Measurements from ENCODE around the gene RNF144A. TPM values are rescaled to one million over a fixed set of nuclear protein-coding genes. Genes with fewer than 3 reads are reported as not detected.

RNF144A gene
- polyA plus RNA-seq, 3 donors: 0.30 to 0.68 (median 0.48) TPM

GRCh38 chr2:7037340-7038333, 120.4 kb downstream of the RNF144A start:
- peaks cover 0 to 5% of the 10 kb centered on the region in 2 donors for H3K36me3 ChIP-seq (replicated peaks in 1 of 2; ENCODE audit: control insufficient read depth in 1 of 2, insufficient read depth in 2 of 2, low read length in 2 of 2)
- TF ChIP-seq CTCF (IDR thresholded peaks at IDR 0.05): peak; percentile 85
- H3K27ac ChIP-seq (ENCODE audit: low read depth in 1 of 2, low read length in 2 of 2): no peak overlapping the region
- no peaks in the 10 kb centered on the region for H3K9me3 ChIP-seq (replicated peaks in 1 of 2; ENCODE audit: control insufficient read depth in 1 of 2, insufficient read depth in 1 of 2, low read length in 2 of 2)
- no peaks in the 10 kb centered on the region for H3K4me1 ChIP-seq (ENCODE audit: control insufficient read depth in 1 of 2, insufficient read depth in 2 of 2, low read length in 2 of 2)
- peaks cover 5% of the 10 kb centered on the region for H3K4me1 Mint-ChIP-seq
- no peak overlapping the region for H3K4me3 ChIP-seq (replicated peaks in 1 of 3; ENCODE audit: low read depth in 2 of 3, low read length in 3 of 3)
- DNase-seq: peak; percentile 49 to 62 (median 55)
- no peak overlapping the region for H3K4me3 Mint-ChIP-seq
- peaks cover 0 to 2% (median 0%) of the 10 kb centered on the region in 7 donors for H3K9me3 Mint-ChIP-seq
- H3K27me3 ChIP-seq (ENCODE audit: control insufficient read depth in 2 of 2, insufficient read depth in 2 of 2, low read length in 2 of 2): no peaks in the 10 kb centered on the region
- no peak overlapping the region for H3K9ac ChIP-seq (ENCODE audit: insufficient read depth, low read length, poor library complexity, severe bottlenecking)
- no peaks in the 10 kb centered on the region for H4K20me1 ChIP-seq (ENCODE audit: insufficient read depth, low read length)
- WGBS (ENCODE audit: insufficient coverage): 56% methylated on average over 10 of the region's 18 CpGs
- no peaks in the 10 kb centered on the region for H3K27me3 Mint-ChIP-seq (ENCODE audit: low read depth in 3 of 3)
- no peak overlapping the region for H3K27ac Mint-ChIP-seq
- H3K4me2 ChIP-seq (replicated peaks; ENCODE audit: extremely low read depth, low read length, poor library complexity, severe bottlenecking): no peak overlapping the region
- H3K36me3 Mint-ChIP-seq: peaks cover 17 to 20% of the 10 kb centered on the region in 2 donors
- H2AFZ ChIP-seq (ENCODE audit: insufficient read depth, low read depth, low read length, poor library complexity, severe bottlenecking): no peak overlapping the region
- no peaks in the 10 kb centered on the region for H3K79me2 ChIP-seq (ENCODE audit: insufficient read depth, low read length)
- intact Hi-C loops (cut with micrococcal nuclease): loop anchor here in 1 of 2 donors (5.0 kb wide), 1 partner anchor 45 kb away; no protein-coding TSS in a partner anchor

- Mint-ChIP-seq H3K27ac (no peak overlapping the region), H3K36me3 (peaks cover 14 to 25% of the 10 kb centered on the region in 2 donors), H3K9me3 (peaks cover 0 to 2% (median 0%) of the 10 kb centered on the region in 7 donors), H3K4me3 (no peak overlapping the region), H3K27me3 (ENCODE audit: low read depth in 3 of 3) (no peaks in the 10 kb centered on the region), H3K4me1 (peaks cover 4% of the 10 kb centered on the region)
- H3K36me3 ChIP-seq (replicated peaks in 1 of 2; ENCODE audit: control insufficient read depth in 1 of 2, insufficient read depth in 2 of 2, low read length in 2 of 2): peaks cover 0 to 5% of the 10 kb centered on the region in 2 donors
- H3K9ac ChIP-seq (ENCODE audit: insufficient read depth, low read length, poor library complexity, severe bottlenecking): no peak overlapping the region
- H3K4me2 ChIP-seq (replicated peaks; ENCODE audit: extremely low read depth, low read length, poor library complexity, severe bottlenecking): no peak overlapping the region
- H3K79me2 ChIP-seq (ENCODE audit: insufficient read depth, low read length): no peaks in the 10 kb centered on the region
- H3K9me3 ChIP-seq (replicated peaks in 1 of 2; ENCODE audit: control insufficient read depth in 1 of 2, insufficient read depth in 1 of 2, low read length in 2 of 2): no peaks in the 10 kb centered on the region
- intact Hi-C loops (cut with micrococcal nuclease): no loop called here
- no peaks in the 10 kb centered on the region for H3K27me3 ChIP-seq (ENCODE audit: control insufficient read depth in 2 of 2, insufficient read depth in 2 of 2, low read length in 2 of 2)
- H3K4me1 ChIP-seq (ENCODE audit: control insufficient read depth in 1 of 2, insufficient read depth in 2 of 2, low read length in 2 of 2): no peaks in the 10 kb centered on the region
- no peak for DNase-seq
- 100% methylated on average over 4 of the region's 8 CpGs for WGBS (ENCODE audit: insufficient coverage)
- no peaks in the 10 kb centered on the region for H4K20me1 ChIP-seq (ENCODE audit: insufficient read depth, low read length)
- H3K27ac ChIP-seq (ENCODE audit: low read depth in 1 of 2, low read length in 2 of 2): no peak overlapping the region
- no peak for TF ChIP-seq CTCF (IDR thresholded peaks at IDR 0.05)
- H2AFZ ChIP-seq (ENCODE audit: insufficient read depth, low read depth, low read length, poor library complexity, severe bottlenecking): no peak overlapping the region
- H3K4me3 ChIP-seq (replicated peaks in 1 of 3; ENCODE audit: low read depth in 2 of 3, low read length in 3 of 3): no peak overlapping the region
Observed at GRCh38 chr2:7040547-7040946, 123.3 kb downstream of the RNF144A start.

All from CD14-positive monocyte (primary cell).